CD4-positive, alpha-beta T cell (primary cell): ENCODE data around the gene GUCA2A. TPM values are rescaled to one million over a fixed set of nuclear protein-coding genes. Genes with fewer than 3 reads are reported as not detected.
A peak's percentile ranks its signal among the peaks of the same experiment; 100 is the strongest.

Source experiments
- ATAC-seq: fragments of 200-7000 bp; cut with Tn5 transposase; one replicate; pipeline ENCODE4 v1.10.0; 2022; ENCODE audit warnings: mild to moderate bottlenecking; ENCODE audit not compliant: poor library complexity
- CTCF ChIA-PET: fragments of 350-600 bp; sonication (Branson Sonifier 250); formaldehyde crosslinking; loops from one replicate; lab custom pipeline; 2021; ENCODE audit warnings: antibody characterized with exemption, inconsistent platforms; lab: Charles Lee
- POLR2A ChIA-PET: fragments of 350-600 bp; sonication (Branson Sonifier 250); formaldehyde crosslinking; loops from one replicate; lab custom pipeline; 2021; ENCODE audit warnings: antibody characterized with exemption, inconsistent platforms; lab: Charles Lee
- DNase-seq, 14 experiments: peaks; one replicate each; pipeline ENCODE4 v3.0.0-alpha.2; 2013 to 2020; ENCODE audit warnings: mixed read lengths in 2 of 14
- H3K27ac ChIP-seq, 2 donors: one replicate each; pipeline versions ENCODE4 v1.5.1 to v1.7.0; 2013; ENCODE audit warnings: low read length in 2 of 2, low read depth in 1 of 2, mild to moderate bottlenecking in 1 of 2
- H3K27me3 ChIP-seq, 2 experiments: 1 replicate in 1 of 2; 2 replicates in 1 of 2; pipeline versions ENCODE4 v1.6.1 to v1.7.0; 2013; ENCODE audit warnings: low read length in 2 of 2, control low read depth in 1 of 2, mild to moderate bottlenecking in 1 of 2, moderate library complexity in 1 of 2; ENCODE audit not compliant: insufficient read depth in 2 of 2, control insufficient read depth in 1 of 2
- H3K36me3 ChIP-seq: one replicate; pipeline ENCODE4 v1.6.1; 2013; ENCODE audit warnings: low read length, control low read depth; ENCODE audit not compliant: insufficient read depth
- H3K4me1 ChIP-seq: one replicate; pipeline ENCODE4 v1.6.1; 2013; ENCODE audit warnings: low read length, control low read depth; ENCODE audit not compliant: insufficient read depth
- H3K4me3 ChIP-seq: one replicate; pipeline ENCODE4 v1.5.1; 2013; ENCODE audit warnings: mild to moderate bottlenecking, low read length, moderate library complexity
- H3K9me3 ChIP-seq, 2 experiments: 1 replicate in 1 of 2; 2 replicates in 1 of 2; pipeline versions ENCODE4 v1.6.1 to v1.7.0; 2013; ENCODE audit warnings: low read length in 2 of 2, mild to moderate bottlenecking in 2 of 2, control low read depth in 1 of 2, moderate library complexity in 1 of 2; ENCODE audit not compliant: control insufficient read depth in 1 of 2, insufficient read depth in 1 of 2
- H3K27ac Mint-ChIP-seq: one replicate; pipeline ENCODE4 v1.8.0; 2020; ENCODE audit warnings: mixed read lengths
- H3K27me3 Mint-ChIP-seq: one replicate; pipeline ENCODE4 v1.8.0; 2021; ENCODE audit warnings: mixed read lengths
- H3K36me3 Mint-ChIP-seq: one replicate; pipeline ENCODE4 v1.8.0; 2021; ENCODE audit warnings: low read depth, mixed read lengths
- H3K4me1 Mint-ChIP-seq: one replicate; pipeline ENCODE4 v1.8.0; 2021; ENCODE audit warnings: low read depth, mixed read lengths
- H3K4me3 Mint-ChIP-seq: one replicate; pipeline ENCODE4 v1.8.0; 2020; ENCODE audit warnings: mild to moderate bottlenecking, mixed read lengths
- H3K9me3 Mint-ChIP-seq: one replicate; pipeline ENCODE4 v1.8.0; 2020; ENCODE audit warnings: mixed read lengths
- CTCF ChIP-seq: fragments of 200-600 bp; IDR thresholded peaks from one replicate; pipeline ENCODE4 v1.8.0; 2022; ENCODE audit warnings: antibody characterized with exemption, mild to moderate bottlenecking
- intact Hi-C, 2 experiments: fragments of 100-400 bp; cut with DNase I in 1 of 2; cut with micrococcal nuclease in 1 of 2; formaldehyde crosslinking; loops; one replicate each; pipeline versions ENCODE4 v1.15.1 to v1.9.0; 2023 to 2025; cut with DNase I, micrococcal nuclease
- total RNA-seq, 174 experiments: library from RNA in 2 of 174; stranded (reverse) in 2 of 174; gene quantifications; one replicate each; pipeline ENCODE4 v1.2.3 and lab custom pipeline; 2021 to 2026

Gene GUCA2A
- total RNA-seq, 2 experiments from 2014 or later: not detected

DNA sequence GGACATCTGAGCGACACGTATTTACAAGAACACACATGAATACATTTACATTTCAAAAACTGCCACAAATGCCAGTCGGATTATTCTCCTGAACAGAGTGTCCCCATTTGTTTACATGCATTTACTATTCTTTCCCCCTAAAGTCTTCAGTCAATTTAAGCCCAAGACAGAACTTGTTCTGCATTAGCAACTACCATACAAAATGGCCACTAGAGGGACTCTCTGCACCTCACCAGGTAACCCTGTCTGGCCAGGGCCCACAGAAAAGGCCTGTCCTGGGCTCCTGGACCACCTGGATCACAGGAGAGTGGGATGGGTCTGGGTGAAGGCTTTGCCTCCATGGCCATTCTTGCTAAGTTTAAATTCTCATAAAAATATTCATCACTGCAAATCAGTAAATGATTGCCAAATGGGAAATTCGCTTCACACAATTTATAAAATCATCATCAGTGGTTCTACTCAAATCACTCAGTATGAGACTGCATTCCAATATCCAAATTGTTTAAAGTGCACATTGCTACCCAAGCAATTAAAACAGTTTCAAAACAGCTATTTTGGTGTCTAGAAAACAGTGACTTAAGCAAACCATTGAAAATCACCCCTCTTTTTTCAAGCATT is 12.5 kb upstream of the GUCA2A start:
- no peak overlapping the region for H3K4me3 Mint-ChIP-seq
- TF ChIP-seq CTCF: peak; percentile 86
- no peak overlapping the region for H3K27ac Mint-ChIP-seq
- H3K4me1 Mint-ChIP-seq: peaks cover 5% of the 10 kb centered on the region
- ChIA-PET CTCF (no interaction called here), POLR2A (no interaction called here)
- peaks cover 5% of the 10 kb centered on the region for H3K4me1 ChIP-seq
- no peaks in the 10 kb centered on the region for H3K9me3 ChIP-seq
- no peak for ATAC-seq
- no peak overlapping the region for H3K27ac ChIP-seq
- DNase-seq: peak in 4 of 14 experiments; percentile 23 to 59 (median 54)
- H3K36me3 Mint-ChIP-seq: peaks cover 27% of the 10 kb centered on the region
- H3K36me3 ChIP-seq: peaks cover 24% of the 10 kb centered on the region
- no peaks in the 10 kb centered on the region for H3K9me3 Mint-ChIP-seq
- H3K27me3 Mint-ChIP-seq: no peaks in the 10 kb centered on the region
- H3K27me3 ChIP-seq: no peaks in the 10 kb centered on the region
- intact Hi-C loops: loop anchor here (2.0 to 10.0 kb wide), 3 partner anchors 158 to 572 kb away; partner anchors contain the start of gene FOXJ3 (in 2 of the 2)
- no peak overlapping the region for H3K4me3 ChIP-seq

DNA sequence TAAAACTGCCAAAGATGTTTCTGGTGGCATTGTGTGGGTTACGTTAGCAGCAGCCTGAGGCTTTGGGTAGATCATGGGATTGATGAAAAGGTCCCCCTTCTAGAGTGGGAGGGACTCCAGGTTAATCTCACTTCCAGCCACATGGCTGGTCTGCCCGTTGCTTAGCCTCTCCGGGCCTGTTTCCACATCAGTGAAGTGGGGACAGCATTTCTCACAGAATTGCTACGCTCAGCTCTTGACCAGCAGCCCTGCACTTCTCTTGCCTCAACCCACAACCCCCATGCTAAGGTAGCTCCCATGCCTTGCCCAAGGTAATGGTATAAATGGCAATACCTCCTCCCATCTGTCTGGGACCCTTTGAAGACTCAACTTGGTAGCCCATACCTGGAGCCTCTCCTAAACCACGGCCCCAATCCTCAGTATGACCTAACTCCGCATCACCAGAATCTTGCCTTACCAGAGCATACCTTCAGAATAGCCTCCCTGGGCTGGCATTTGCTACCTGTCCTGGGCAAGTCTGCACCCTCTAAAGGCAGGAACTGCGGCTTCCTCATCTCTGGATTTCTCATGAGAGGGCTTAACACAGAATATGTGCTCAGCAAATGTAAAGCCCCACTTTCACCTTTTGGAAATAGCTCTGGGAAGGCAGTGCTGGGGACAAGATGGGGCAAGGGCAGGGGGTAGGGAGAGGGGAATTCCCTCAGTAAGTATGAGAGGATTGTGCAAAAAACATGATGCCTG is 10.9 kb upstream of the GUCA2A start:
- H3K27ac ChIP-seq: no peak overlapping the region
- no peaks in the 10 kb centered on the region for H3K27me3 Mint-ChIP-seq
- peak overlapping the region; percentile 42 for H3K27ac Mint-ChIP-seq
- no peaks in the 10 kb centered on the region for H3K27me3 ChIP-seq
- DNase-seq (no peak), ATAC-seq (no peak)
- intact Hi-C loops: loop anchor here (2.0 to 10.0 kb wide), 3 partner anchors 159 to 573 kb away; partner anchors contain the start of gene FOXJ3 (in 2 of the 2)
- no peaks in the 10 kb centered on the region for H3K9me3 ChIP-seq
- H3K9me3 Mint-ChIP-seq: no peaks in the 10 kb centered on the region
- peaks cover 14% of the 10 kb centered on the region for H3K36me3 Mint-ChIP-seq
- H3K4me1 Mint-ChIP-seq: peaks cover 5% of the 10 kb centered on the region
- H3K4me3 Mint-ChIP-seq: no peak overlapping the region
- no peak for TF ChIP-seq CTCF
- no peak overlapping the region for H3K4me3 ChIP-seq
- POLR2A ChIA-PET: no interaction called here
- CTCF ChIA-PET: no interaction called here
- peaks cover 5% of the 10 kb centered on the region for H3K4me1 ChIP-seq
- peaks cover 10% of the 10 kb centered on the region for H3K36me3 ChIP-seq

DNA sequence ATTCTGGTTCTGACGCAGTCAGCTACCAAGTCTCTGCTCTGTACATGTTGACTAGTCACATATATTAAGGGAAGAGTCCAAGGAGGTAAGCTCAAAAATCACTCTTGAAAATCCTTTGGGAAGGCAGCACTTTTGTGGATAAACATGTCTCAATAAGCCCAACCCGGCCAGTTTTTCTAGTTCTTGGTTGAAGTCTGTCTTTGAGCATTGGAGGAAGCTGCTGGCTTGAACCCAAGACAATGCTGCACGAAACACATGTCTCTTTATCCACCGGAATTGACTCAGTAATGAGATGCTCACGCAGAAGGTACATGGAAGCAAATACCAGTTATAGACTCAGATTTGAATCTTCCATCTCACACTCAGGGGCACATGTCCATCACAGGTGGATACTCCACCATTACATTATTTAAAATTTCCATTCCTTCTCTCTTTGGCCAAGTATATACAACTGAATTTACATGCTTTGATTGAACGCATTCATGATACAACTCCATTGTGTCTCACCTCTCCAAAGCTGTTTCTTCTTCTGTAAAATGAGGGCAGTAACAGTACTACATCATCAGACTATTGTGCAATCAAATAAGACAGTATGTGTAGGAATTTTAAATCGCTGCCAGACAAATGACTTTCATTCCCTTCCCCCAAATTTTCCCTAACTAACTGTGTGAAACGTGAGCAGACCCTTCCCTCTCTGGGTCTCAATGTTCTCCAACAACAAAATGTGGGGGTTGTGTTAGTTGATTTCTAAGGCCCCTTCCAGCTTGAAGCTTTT is 9.6 kb upstream of the GUCA2A start:
- ChIA-PET CTCF (interaction anchor here (0.5 to 3.1 kb wide), 23 partner anchors 9 to 658 kb away, joined by 3 to 22 read pairs (median 5); no protein-coding TSS in a partner anchor), POLR2A (interaction anchor here (0.8 to 1.2 kb wide), 3 partner anchors 501 to 658 kb away, joined by 3 to 4 read pairs (median 4); no protein-coding TSS in a partner anchor)
- H3K27me3 ChIP-seq: no peaks in the 10 kb centered on the region
- H3K9me3 Mint-ChIP-seq: no peaks in the 10 kb centered on the region
- TF ChIP-seq CTCF: no peak
- H3K9me3 ChIP-seq: no peaks in the 10 kb centered on the region
- intact Hi-C loops: loop anchor here (1.0 to 10.0 kb wide), 5 partner anchors 161 to 657 kb away; partner anchors contain the start of gene FOXJ3 (in 1 of the 2)
- no peaks in the 10 kb centered on the region for H3K4me1 Mint-ChIP-seq
- peaks cover 5% of the 10 kb centered on the region for H3K4me1 ChIP-seq
- no peaks in the 10 kb centered on the region for H3K36me3 ChIP-seq
- DNase-seq (no peak), ATAC-seq (no peak)
- peaks cover 1% of the 10 kb centered on the region for H3K36me3 Mint-ChIP-seq
- H3K27me3 Mint-ChIP-seq: no peaks in the 10 kb centered on the region
- H3K27ac Mint-ChIP-seq: no peak overlapping the region
- no peak overlapping the region for H3K4me3 Mint-ChIP-seq
- no peak overlapping the region for H3K4me3 ChIP-seq
- no peak overlapping the region for H3K27ac ChIP-seq
